Mesothelial cell of epicardium (in vitro differentiated cells): ENCODE data around the gene HCK. TPM values are rescaled to one million over a fixed set of nuclear protein-coding genes. Genes with fewer than 3 reads are reported as not detected.

ENCODE experiments used
- DNase-seq, 2 experiments: peaks; one replicate each; pipeline ENCODE4 v3.0.0; 2021; ENCODE audit warnings: low spot score in 2 of 2; ENCODE audit not compliant: unreplicated experiment in 2 of 2
- H3K27ac Mint-ChIP-seq: 2 replicates; pipeline ENCODE4 v1.8.0; 2021; ENCODE audit warnings: mixed read lengths
- H3K27me3 Mint-ChIP-seq: 2 replicates; pipeline ENCODE4 v1.8.0; 2021; ENCODE audit warnings: low read depth, mixed read lengths
- H3K36me3 Mint-ChIP-seq: 2 replicates; pipeline ENCODE4 v1.8.0; 2021; ENCODE audit warnings: mixed read lengths
- H3K4me1 Mint-ChIP-seq: 2 replicates; pipeline ENCODE4 v1.8.0; 2021; ENCODE audit warnings: mixed read lengths
- H3K4me3 Mint-ChIP-seq: 2 replicates; pipeline ENCODE4 v1.8.0; 2021; ENCODE audit warnings: mild to moderate bottlenecking, moderate library complexity, mixed read lengths
- H3K9me3 Mint-ChIP-seq: 2 replicates; pipeline ENCODE4 v1.8.0; 2021; ENCODE audit warnings: mixed read lengths
- CTCF ChIP-seq: fragments of 200-600 bp; sonication (generic); IDR thresholded peaks from one replicate; pipeline ENCODE4 v1.5.0; 2021; ENCODE audit warnings: antibody characterized with exemption; ENCODE audit not compliant: unreplicated experiment
- total RNA-seq: library from RNA; stranded (reverse); gene quantifications from 3 replicates; pipeline ENCODE4 v1.2.1, GENCODE V29; 2021

Gene HCK
- total RNA-seq, 1 donor from 2014 or later, result not detected

GRCh38 chr20:32013326-32013725 lies 38.7 kb upstream of the HCK start:
- Mint-ChIP-seq H3K4me3 (no peak overlapping the region), H3K27ac (no peak overlapping the region), H3K4me1 (peaks cover 4% of the 10 kb centered on the region), H3K9me3 (no peaks in the 10 kb centered on the region), H3K27me3 (peaks cover 60% of the 10 kb centered on the region), H3K36me3 (no peaks in the 10 kb centered on the region)
- DNase-seq, result no peak
- TF ChIP-seq CTCF, result no peak

- no peak overlapping the region for H3K27ac Mint-ChIP-seq
Observed at GRCh38 chr20:32017711-32018251, 34.3 kb upstream of the HCK start.

GRCh38 chr20:32018269-32019155 lies 33.5 kb upstream of the HCK start:
- H3K27me3 Mint-ChIP-seq, result peaks cover 84% of the 10 kb centered on the region
- peak; percentile 61 to 82 for DNase-seq
- H3K36me3 Mint-ChIP-seq, result no peaks in the 10 kb centered on the region
- peak overlapping the region; percentile 85 for H3K4me3 Mint-ChIP-seq
- peak overlapping the region; percentile 39 for H3K27ac Mint-ChIP-seq
- peaks cover 11% of the 10 kb centered on the region for H3K4me1 Mint-ChIP-seq
- TF ChIP-seq CTCF, result no peak
- H3K9me3 Mint-ChIP-seq, result no peaks in the 10 kb centered on the region

More at GRCh38 chr20:32017711-32018251, 34.3 kb upstream of the HCK start:
- Mint-ChIP-seq H3K4me3 (peak overlapping the region; percentile 85), H3K36me3 (no peaks in the 10 kb centered on the region), H3K9me3 (no peaks in the 10 kb centered on the region), H3K4me1 (peaks cover 11% of the 10 kb centered on the region), H3K27me3 (peaks cover 78% of the 10 kb centered on the region)
- TF ChIP-seq CTCF, result peak; percentile 36
- DNase-seq, result peak; percentile 47 to 60

- no peak overlapping the region for H3K27ac Mint-ChIP-seq
- H3K36me3 Mint-ChIP-seq, result no peaks in the 10 kb centered on the region
Observed at GRCh38 chr20:32019156-32019510, 32.9 kb upstream of the HCK start.

More at GRCh38 chr20:32019156-32019510, 32.9 kb upstream of the HCK start:
- TF ChIP-seq CTCF, result no peak
- Mint-ChIP-seq H3K4me1 (peaks cover 11% of the 10 kb centered on the region), H3K9me3 (no peaks in the 10 kb centered on the region), H3K27me3 (peaks cover 89% of the 10 kb centered on the region), H3K4me3 (peak overlapping the region; percentile 65)
- DNase-seq, result no peak
